OCI-M1 (cell line): ENCODE results near the gene DNAJC5G.

ENCODE experiments used
- DNase-seq: peaks from one replicate; lab custom pipeline; 2025; lab: John Stamatoyannopoulos, UW

Gene DNAJC5G

DNA sequence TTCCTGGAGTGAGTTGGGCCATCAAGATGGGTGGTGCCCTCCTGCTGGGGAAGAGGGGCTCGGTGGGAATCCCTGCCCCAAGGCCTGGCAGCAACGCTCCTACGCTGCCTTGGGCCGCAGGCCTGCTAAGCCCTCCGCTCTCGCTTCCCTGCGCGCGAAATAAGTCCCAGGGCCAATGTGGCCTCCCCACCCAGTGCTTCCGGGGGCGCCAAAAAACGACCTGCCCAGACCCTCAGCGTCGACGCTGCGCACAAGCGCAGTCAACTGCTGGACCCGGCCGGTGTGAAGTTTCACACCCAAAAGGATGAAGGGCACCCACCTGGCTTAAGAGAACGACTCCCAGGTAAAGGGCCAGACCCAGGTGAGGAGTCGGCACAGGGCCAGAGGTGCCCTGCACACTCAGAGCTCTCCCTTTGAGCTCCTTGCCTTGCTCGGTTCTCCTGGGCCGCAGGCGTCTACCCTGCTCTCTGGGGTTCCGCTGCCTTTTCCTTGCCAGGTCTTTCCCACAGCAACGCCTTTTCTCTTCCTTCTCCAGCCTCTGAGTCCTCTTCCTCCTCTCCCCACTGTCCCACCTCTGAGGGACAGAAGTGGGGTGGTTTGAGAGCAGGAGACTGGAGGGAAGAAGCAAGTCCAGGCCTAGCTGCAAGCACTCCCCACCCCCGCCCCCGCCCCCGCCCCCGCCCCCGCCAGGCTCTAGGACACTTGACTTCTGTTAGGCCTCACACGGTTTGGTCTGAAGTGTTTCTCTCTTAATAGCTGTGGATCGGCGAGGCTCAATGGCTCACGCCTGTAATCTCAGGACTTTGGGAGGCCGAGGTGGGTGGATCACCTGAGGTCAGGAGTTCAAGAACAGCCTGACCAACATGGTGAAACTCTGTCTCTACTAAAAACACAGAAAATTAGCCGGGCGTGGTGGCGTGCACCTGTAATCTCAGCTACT is at the start of gene DNAJC5G:
DNAJC5G (plus strand) TSS at position 223 of the 940 bp plus-strand sequence. CDS start 1,296 bp downstream, outside the sequence.
- no peak for DNase-seq

GRCh38 chr2:27225526-27225925 is 49.7 kb upstream of the DNAJC5G start:
- no peak for DNase-seq

GRCh38 chr2:27227501-27227900 is 47.7 kb upstream of the DNAJC5G start:
- no peak for DNase-seq

- no peak for DNase-seq
Measured at GRCh38 chr2:27231921-27232320, 43.3 kb upstream of the DNAJC5G start.

- DNase-seq = no peak
Measured at GRCh38 chr2:27233341-27233740, 41.9 kb upstream of the DNAJC5G start.

DNA sequence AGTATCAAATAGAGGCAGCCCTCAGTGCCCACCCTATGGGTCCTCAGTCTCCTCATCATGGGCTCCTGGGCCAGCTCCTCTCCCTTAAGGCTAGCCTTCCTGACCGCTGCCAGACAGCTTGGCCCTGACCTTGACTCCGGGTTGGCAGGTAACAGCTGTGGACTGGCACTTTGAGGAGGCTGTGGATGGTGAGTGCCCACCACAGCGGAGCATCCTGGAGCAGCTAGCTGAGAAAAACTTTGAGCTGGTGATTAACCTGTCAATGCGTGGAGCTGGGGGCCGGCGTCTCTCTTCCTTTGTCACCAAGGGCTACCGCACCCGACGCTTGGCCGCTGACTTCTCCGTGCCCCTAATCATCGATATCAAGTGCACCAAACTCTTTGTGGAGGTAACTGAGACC is 39.1 kb upstream of the DNAJC5G start:
- DNase-seq = no peak

- no peak for DNase-seq
Measured at GRCh38 chr2:27236626-27237025, 38.6 kb upstream of the DNAJC5G start.

DNA sequence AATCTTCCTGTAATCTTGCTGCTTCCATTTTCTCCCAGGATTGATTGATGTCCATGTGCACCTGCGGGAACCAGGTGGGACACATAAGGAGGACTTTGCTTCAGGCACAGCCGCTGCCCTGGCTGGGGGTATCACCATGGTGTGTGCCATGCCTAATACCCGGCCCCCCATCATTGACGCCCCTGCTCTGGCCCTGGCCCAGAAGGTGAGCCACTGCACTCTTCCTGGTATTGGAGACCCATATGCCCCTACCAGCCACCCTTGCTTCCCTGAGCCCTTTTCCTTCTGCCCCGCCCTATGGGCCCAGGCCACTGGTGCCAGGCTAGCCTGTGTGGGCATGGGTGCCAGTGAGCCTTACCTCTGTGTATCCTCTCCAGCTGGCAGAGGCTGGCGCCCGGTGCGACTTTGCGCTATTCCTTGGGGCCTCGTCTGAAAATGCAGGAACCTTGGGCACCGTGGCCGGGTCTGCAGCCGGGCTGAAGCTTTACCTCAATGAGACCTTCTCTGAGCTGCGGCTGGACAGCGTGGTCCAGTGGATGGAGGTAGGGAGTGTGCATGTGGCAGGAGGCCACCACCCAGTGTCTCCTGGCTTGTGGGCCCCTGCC is 37.8 kb upstream of the DNAJC5G start:
- DNase-seq = no peak

GRCh38 chr2:27238976-27239375 is 36.3 kb upstream of the DNAJC5G start:
- DNase-seq = no peak

- no peak for DNase-seq
Measured at GRCh38 chr2:27240406-27240805, 34.8 kb upstream of the DNAJC5G start.

DNA sequence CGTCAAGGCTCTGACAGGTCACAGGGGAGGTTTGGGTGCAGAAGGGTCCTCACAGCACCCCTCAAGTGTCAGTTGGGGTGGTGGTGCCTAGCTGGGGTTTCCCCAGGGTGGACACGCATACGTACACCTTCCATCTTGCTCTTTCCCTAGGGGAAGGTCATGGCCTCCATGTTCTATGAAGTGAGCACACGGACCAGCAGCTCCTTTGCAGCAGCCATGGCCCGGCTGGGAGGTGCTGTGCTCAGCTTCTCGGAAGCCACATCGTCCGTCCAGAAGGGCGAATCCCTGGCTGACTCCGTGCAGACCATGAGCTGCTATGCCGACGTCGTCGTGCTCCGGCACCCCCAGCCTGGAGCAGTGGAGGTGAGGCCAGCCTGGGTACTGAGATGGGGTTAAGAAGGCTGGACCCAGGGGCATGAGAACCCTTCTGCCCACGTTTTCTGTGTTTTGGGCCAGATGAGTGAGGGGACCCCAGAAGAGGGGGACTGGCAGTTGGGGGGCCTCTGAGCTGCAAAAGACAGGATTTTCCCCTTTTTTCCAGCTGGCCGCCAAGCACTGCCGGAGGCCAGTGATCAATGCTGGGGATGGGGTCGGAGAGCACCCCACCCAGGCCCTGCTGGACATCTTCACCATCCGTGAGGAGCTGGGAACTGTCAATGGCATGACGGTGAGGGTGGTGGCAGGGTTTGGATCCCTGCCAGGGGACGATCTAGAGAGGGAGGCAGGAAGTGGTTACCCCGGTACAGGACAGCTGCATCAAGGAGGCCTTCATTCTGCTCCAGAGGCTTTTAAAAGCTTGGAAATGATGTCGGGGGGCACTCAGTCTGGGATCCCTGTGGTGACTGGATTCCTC is 33.2 kb upstream of the DNAJC5G start:
- DNase-seq = no peak

- DNase-seq = no peak
Measured at GRCh38 chr2:27242614-27242951, 32.6 kb upstream of the DNAJC5G start.

GRCh38 chr2:27243391-27244130 is 31.7 kb upstream of the DNAJC5G start:
- DNase-seq = no peak

DNA sequence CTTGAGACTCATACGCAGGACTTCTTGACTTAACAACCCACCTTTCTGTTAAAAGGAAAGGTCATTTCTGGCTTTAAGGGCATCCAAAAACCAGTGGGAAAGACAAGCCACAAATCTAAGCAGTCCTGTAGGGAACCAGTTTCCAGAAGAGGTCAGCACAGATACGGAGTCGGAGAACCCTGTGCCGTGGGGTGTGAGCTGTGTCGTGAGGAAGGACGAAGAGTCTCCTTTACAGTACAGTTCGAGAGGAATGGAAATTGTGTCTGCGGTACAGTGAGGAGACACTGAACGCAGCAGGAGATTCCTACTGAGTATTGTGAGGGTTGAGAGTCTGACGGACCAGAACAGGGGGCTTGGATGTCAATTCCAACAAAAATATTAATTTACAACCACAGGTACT is 30.1 kb upstream of the DNAJC5G start:
- DNase-seq = no peak

DNA sequence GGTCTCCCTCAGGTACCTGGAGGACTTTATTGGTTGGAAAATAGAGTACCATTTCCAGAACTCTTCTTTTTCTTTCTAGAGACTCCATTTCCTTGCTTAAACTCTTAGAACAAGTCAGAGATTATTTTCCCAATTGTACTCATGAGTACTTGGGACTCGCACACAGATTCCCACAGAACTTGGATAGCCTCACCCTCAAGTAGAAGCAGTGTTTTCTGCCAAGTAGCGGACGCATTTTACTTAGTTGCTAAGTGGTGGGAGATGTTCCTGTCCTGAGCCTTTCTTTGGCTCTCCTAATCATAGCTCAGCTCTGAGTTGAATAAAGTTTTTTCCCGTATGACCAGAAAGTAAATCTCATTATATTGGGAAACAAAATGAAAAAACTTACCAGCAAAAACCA is 29.6 kb upstream of the DNAJC5G start:
- no peak for DNase-seq

GRCh38 chr2:27247893-27248292 is 27.3 kb upstream of the DNAJC5G start:
- DNase-seq = no peak

- DNase-seq = no peak
Measured at GRCh38 chr2:27249159-27249890, 25.9 kb upstream of the DNAJC5G start.

GRCh38 chr2:27249891-27250651 is 25.2 kb upstream of the DNAJC5G start:
- peak; percentile 91 for DNase-seq

DNA sequence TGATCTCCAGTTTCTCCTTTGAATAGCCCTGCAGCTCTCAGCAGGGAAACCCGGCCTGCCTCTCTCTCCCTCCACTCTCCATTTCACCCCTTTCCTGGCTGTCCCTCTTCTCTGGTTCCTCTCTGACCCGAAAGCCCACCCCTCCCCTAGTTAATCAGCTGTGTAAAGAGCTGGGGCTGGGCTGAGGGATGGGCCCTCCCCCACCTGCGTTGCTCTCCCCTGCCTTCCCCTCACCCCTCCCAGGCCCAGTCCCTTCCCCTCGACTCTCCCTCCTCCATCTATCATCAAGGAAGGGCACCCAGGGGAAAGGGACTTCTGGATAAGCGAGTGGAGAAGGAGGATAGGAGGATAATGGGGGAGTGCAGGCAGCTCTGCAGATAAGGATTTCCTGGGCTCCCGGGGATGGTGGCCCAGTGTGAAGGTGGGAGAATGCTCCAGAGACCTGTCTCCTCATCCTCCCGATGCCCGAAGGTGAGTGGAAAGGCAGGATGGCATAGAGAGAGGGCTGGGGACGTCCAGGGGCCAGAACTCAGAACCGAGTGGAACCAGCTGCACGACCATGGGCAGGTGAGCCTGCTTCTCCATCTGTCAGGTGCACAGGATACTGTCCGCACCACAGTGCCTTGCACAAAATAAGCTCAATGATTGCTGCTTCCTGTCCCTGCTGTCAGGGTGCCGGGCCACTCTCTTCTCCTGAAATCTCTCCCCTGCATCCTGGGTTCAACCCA is 24.4 kb upstream of the DNAJC5G start:
- no peak for DNase-seq

DNA sequence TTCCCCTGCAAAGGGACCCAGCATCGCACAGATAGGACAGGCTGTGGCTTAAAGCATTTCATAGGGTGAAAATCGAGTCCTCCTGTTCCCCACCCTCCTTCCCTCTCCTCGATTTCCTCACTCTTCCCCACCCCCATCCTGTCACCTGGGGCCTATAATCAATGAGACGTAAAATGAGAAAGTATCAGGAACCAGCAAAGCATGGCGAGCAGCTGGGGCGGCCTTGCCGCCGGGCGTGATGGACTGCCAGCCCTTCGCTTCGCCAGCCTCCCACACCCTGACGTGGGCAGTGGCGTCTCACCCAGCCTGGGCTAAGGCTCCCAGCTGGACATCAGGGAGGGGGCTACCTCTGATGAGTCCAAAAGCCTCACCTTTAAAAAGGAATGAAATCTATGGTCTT is 23.5 kb upstream of the DNAJC5G start:
- no peak for DNase-seq
